Stimulated activated CD4-positive, alpha-beta T cell treated with anti-CD3 and anti-CD28 coated beads, Interleukin-1b, Interleukin-23, amount 100 ng/mL, for 24 hours (primary cell): ENCODE results near the gene PRPF19.

Experiments used
- DNase-seq, 4 experiments: peaks; one replicate each; pipeline ENCODE4 v3.0.0-alpha.2; 2020; ENCODE audit warnings: low read depth in 4 of 4, low spot score in 1 of 4

Gene PRPF19

GRCh38 chr11:60860943-60861342 lies 45.4 kb downstream of the PRPF19 start:
- no peak for DNase-seq

- DNase-seq: no peak
Observed at GRCh38 chr11:60859616-60860250, 46.7 kb downstream of the PRPF19 start.

GRCh38 chr11:60858731-60859464 lies 47.5 kb downstream of the PRPF19 start:
- DNase-seq: no peak

- DNase-seq: no peak
Observed at GRCh38 chr11:60858236-60858635, 48.1 kb downstream of the PRPF19 start.

GRCh38 chr11:60857378-60858232 lies 48.8 kb downstream of the PRPF19 start:
- no peak for DNase-seq

- no peak for DNase-seq
Observed at GRCh38 chr11:60855726-60856633, 50.4 kb downstream of the PRPF19 start, which contains the start of gene PTGDR2. Gene PTGDR2 (minus strand): TSS chr11:60855950. CDS start chr11:60853722, 2,228 bp downstream.

GRCh38 chr11:60854847-60855725 lies 51.3 kb downstream of the PRPF19 start:
- no peak for DNase-seq

GRCh38 chr11:60854140-60854846 lies 52.1 kb downstream of the PRPF19 start:
- DNase-seq: no peak

- DNase-seq: no peak
Observed at GRCh38 chr11:60852982-60853950, 53.1 kb downstream of the PRPF19 start.

- DNase-seq: no peak
Observed at GRCh38 chr11:60852117-60852981, 54.0 kb downstream of the PRPF19 start.

GRCh38 chr11:60851327-60852104 lies 54.9 kb downstream of the PRPF19 start:
- DNase-seq: no peak

GRCh38 chr11:60849641-60850520 lies 56.5 kb downstream of the PRPF19 start:
- DNase-seq: no peak

GRCh38 chr11:60848714-60849151 lies 57.7 kb downstream of the PRPF19 start:
- no peak for DNase-seq

- DNase-seq: no peak
Observed at GRCh38 chr11:60847896-60848295, 58.5 kb downstream of the PRPF19 start.

GRCh38 chr11:60847281-60847680 lies 59.1 kb downstream of the PRPF19 start:
- no peak for DNase-seq
